GM12878 (cell line): ENCODE measurements around the gene ZNF33B. TPM values are rescaled to one million over a fixed set of nuclear protein-coding genes. Genes with fewer than 3 reads are reported as not detected.

Source experiments
- ATAC-seq: fragments of 200-7000 bp; cut with Tn5 transposase; 3 replicates; pipeline ENCODE4 v1.9.1; 2020; ENCODE audit warnings: mild to moderate bottlenecking, moderate library complexity
- BruUV-seq: library from RNA; stranded (reverse); fragments of 400-500 nt; replicated peaks from 2 replicates; lab custom pipeline; 2021; lab: Mats Ljungman, UMichigan
- CTCF ChIA-PET: fragments of 300-600 bp; sonication (Branson Sonifier 250); formaldehyde crosslinking; extraction: SDS; loops from one replicate; lab custom pipeline; 2021; ENCODE audit warnings: inconsistent platforms; lab: Yijun Ruan, JAX
- POLR2A ChIA-PET: fragments of 350-600 bp; formaldehyde crosslinking; extraction: SDS; loops from one replicate; lab custom pipeline; 2021; ENCODE audit warnings: inconsistent platforms; lab: Charles Lee
- RAD21 ChIA-PET: fragments of 300-600 bp; sonication (Branson Sonifier 250); formaldehyde crosslinking; loops from one replicate; lab custom pipeline; 2023; ENCODE audit warnings: antibody characterized with exemption; ENCODE audit not compliant: unreplicated experiment; lab: Charles Lee
- SMC1A ChIA-PET: fragments of 300-600 bp; sonication (Branson Sonifier 250); formaldehyde crosslinking; loops from one replicate; lab custom pipeline; 2023; ENCODE audit not compliant: unreplicated experiment, uncharacterized antibody; lab: Charles Lee
- DNase-seq: peaks from one replicate; pipeline ENCODE4 v3.0.0-alpha.2; 2011; ENCODE audit warnings: low read depth, low spot score
- FAIRE-seq: peaks from 3 replicates; lab custom pipeline; 2011; peaks lifted over from hg19 to GRCh38; lab: Jason Lieb, UNC
- H2AFZ ChIP-seq: 2 replicates; pipeline ENCODE4 v1.6.0; 2011; ENCODE audit warnings: low read depth, low read length, control low read depth; ENCODE audit not compliant: control insufficient read depth
- H3K27ac ChIP-seq: 2 replicates; pipeline ENCODE4 v1.5.1; 2011; ENCODE audit warnings: control low read depth; ENCODE audit not compliant: control insufficient read depth, insufficient read depth
- H3K27me3 ChIP-seq, 2 experiments: replicated peaks in 1 of 2; 2 replicates each; pipeline versions ENCODE4 v1.6.0 to v1.6.1; 2011; ENCODE audit warnings: low read length in 1 of 2; ENCODE audit not compliant: control insufficient read depth in 2 of 2, insufficient read depth in 2 of 2
- H3K36me3 ChIP-seq, 2 experiments: 2 replicates each; pipeline ENCODE4 v1.5.1; 2011; ENCODE audit warnings: low read length in 1 of 2; ENCODE audit not compliant: control insufficient read depth in 2 of 2, insufficient read depth in 2 of 2
- H3K4me1 ChIP-seq: 2 replicates; pipeline ENCODE4 v1.6.1; 2011; ENCODE audit warnings: mild to moderate bottlenecking, low read length, moderate library complexity, mixed read lengths; ENCODE audit not compliant: control insufficient read depth, insufficient read depth
- H3K4me2 ChIP-seq: 2 replicates; pipeline ENCODE4 v1.6.0; 2011; ENCODE audit warnings: control low read depth; ENCODE audit not compliant: control insufficient read depth, insufficient read depth
- H3K4me3 ChIP-seq: fragments of 200-600 bp; sonication (generic); 2 replicates; pipeline ENCODE4 v1.5.1; 2016
- H3K79me2 ChIP-seq: 2 replicates; pipeline ENCODE4 v1.6.0; 2011; ENCODE audit warnings: low read length; ENCODE audit not compliant: control insufficient read depth, insufficient read depth
- H3K9ac ChIP-seq: 2 replicates; pipeline ENCODE4 v1.8.0; 2011; ENCODE audit warnings: low read length, control low read depth, mixed read lengths; ENCODE audit not compliant: control insufficient read depth, insufficient read depth
- H3K9me3 ChIP-seq: replicated peaks from 3 replicates; pipeline ENCODE4 v1.5.1; 2011; ENCODE audit warnings: mild to moderate bottlenecking, low read length; ENCODE audit not compliant: control insufficient read depth, insufficient read depth
- H4K20me1 ChIP-seq: 2 replicates; pipeline ENCODE4 v1.6.0; 2011; ENCODE audit not compliant: control insufficient read depth, insufficient read depth
- ASH2L ChIP-seq: fragments of 300-600, 200-600 bp; sonication (generic); IDR thresholded peaks from 2 replicates; pipeline ENCODE4 v1.6.1; 2017; ENCODE audit warnings: low read depth, mild to moderate bottlenecking, borderline replicate concordance
- BHLHE40 ChIP-seq, 2 experiments: fragments of 450-650 bp in 1 of 2; IDR thresholded peaks; 2 replicates each; pipeline ENCODE4 v1.6.1; 2011 to 2017; ENCODE audit warnings: low read depth in 2 of 2, borderline replicate concordance in 1 of 2, improper control_type of control experiment in 1 of 2, low read length in 1 of 2, mild to moderate bottlenecking in 1 of 2
- DPF2 ChIP-seq: fragments of 450-650 bp; IDR thresholded peaks from 2 replicates; pipeline ENCODE4 v1.6.1; 2017; ENCODE audit warnings: mild to moderate bottlenecking
- EED ChIP-seq: sonication (generic); IDR thresholded peaks from 2 replicates; pipeline ENCODE4 v1.6.1; 2016; ENCODE audit warnings: antibody characterized with exemption, low read depth
- NFXL1 ChIP-seq: fragments of 450-650 bp; IDR thresholded peaks from 2 replicates; pipeline ENCODE4 v1.6.1; 2017; ENCODE audit warnings: antibody characterized with exemption, mild to moderate bottlenecking, borderline replicate concordance
- SPI1 ChIP-seq: IDR thresholded peaks from 2 replicates; pipeline ENCODE4 v1.6.1; 2011; ENCODE audit warnings: low read depth, mild to moderate bottlenecking, low read length, moderate library complexity, borderline replicate concordance; ENCODE audit not compliant: insufficient read depth
- SRF ChIP-seq, 2 experiments: IDR thresholded peaks; 2 replicates each; pipeline ENCODE4 v1.6.1; 2011; ENCODE audit warnings: low read depth in 2 of 2, low read length in 2 of 2, mild to moderate bottlenecking in 1 of 2, moderate library complexity in 1 of 2
- TCF3 ChIP-seq: IDR thresholded peaks from 2 replicates; pipeline ENCODE4 v1.6.1; 2012; ENCODE audit warnings: low read depth, mild to moderate bottlenecking, low read length, borderline replicate concordance; ENCODE audit not compliant: insufficient read depth
- ZSCAN29 ChIP-seq: fragments of 450-650 bp; IDR thresholded peaks from 2 replicates; pipeline ENCODE4 v1.6.1; 2017; ENCODE audit warnings: mild to moderate bottlenecking, moderate library complexity
- WGBS: methylation state at CpG from one replicate; pipeline ENCODE4 v1.1.6; 2016; ENCODE audit warnings: low lambda C conversion rate; ENCODE audit not compliant: insufficient replicate concordance, insufficient coverage; ENCODE audit errors: missing lambda C conversion rate; 5-methylcytosine and 5-hydroxymethylcytosine counted together
- in situ Hi-C: fragments of 300-500 bp; cut with MboI; formaldehyde crosslinking; loops from 9 replicates; pipeline ENCODE4 v1.14.3; 2018; ENCODE audit warnings: mixed read lengths
- intact Hi-C: fragments of 100-400 bp; cut with micrococcal nuclease; formaldehyde crosslinking; loops from one replicate; pipeline ENCODE4 v1.14.2; 2022; ENCODE audit not compliant: unreplicated experiment
- polyA plus RNA-seq, 11 experiments: library from polyadenylated mRNA; depleted of rRNA in 4 of 11; unstranded in 6 of 11; stranded (reverse) in 5 of 11; fragments of >200 nt; fragmentation: Nextera tagmentation in 4 of 11; fragmentation: Illumina TruSeq in 1 of 11; extraction: Ambion mirVana in 4 of 11; extraction: Trizol in 1 of 11; gene quantifications; 1 replicate in 1 of 11; 2 replicates in 10 of 11; pipeline versions ENCODE4 v1.2.1 to v1.2.3, GENCODE V29; 2011 to 2016; ENCODE audit warnings: inconsistent platforms in 2 of 11, missing spikeins in 2 of 11, low read depth in 1 of 11
- total RNA-seq, 4 experiments: library from RNA; depleted of rRNA in 3 of 4; stranded (reverse); fragments of >200 nt in 3 of 4; fragmentation: Illumina TruSeq in 1 of 4; extraction: Trizol in 1 of 4; gene quantifications; 2 replicates each; pipeline versions ENCODE4 v1.2.1 to v1.2.3, GENCODE V29; 2013 to 2021
- TF ChIP-seq, protein P1 (sequence below): fragments of 450-650 bp; IDR thresholded peaks from 2 replicates; pipeline ENCODE4 v1.6.1; 2018; ENCODE audit warnings: borderline replicate concordance, mild to moderate bottlenecking; ENCODE audit not compliant: partially characterized antibody

ZNF33B gene
- total and polyA plus RNA-seq, 10 of the 15 experiments (the other 5 are each of a cell fraction or from before 2014, with no cell fraction given), result 5.3 to 19.7 (median 9.3) TPM

DNA sequence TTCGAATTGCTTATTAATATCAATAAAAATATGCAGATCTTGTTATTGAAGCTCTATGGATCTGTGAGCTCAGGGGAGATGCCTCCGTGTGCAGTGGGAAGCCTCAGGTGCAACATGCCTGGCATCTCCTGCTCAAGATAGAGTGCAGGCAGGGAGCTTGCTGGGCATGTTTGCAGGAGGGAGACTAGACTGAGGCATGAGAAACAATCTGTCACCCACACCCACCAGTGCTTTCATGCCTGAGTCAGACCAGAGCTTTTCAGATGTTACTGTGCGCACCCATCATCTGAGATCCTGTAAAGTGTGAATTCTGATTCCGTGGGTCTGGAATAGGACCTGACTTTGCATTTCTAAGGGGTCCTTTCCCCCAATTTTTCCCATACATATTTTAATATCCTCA lies 62.0 kb downstream of the ZNF33B start:
- Histone ChIP-seq H3K4me3 (no peak overlapping the region), H3K9me3 (no peaks in the 10 kb centered on the region; the same call in 2 of the 3 replicates), H3K9ac (no peak overlapping the region), H2AFZ (no peak overlapping the region), H3K27me3 (no peaks in the 10 kb centered on the region), H3K4me1 (no peaks in the 10 kb centered on the region), H3K4me2 (no peak overlapping the region), H3K36me3 (no peaks in the 10 kb centered on the region), H3K27ac (no peak overlapping the region), H4K20me1 (no peaks in the 10 kb centered on the region), H3K79me2 (no peaks in the 10 kb centered on the region)
- ChIA-PET RAD21 (no interaction called here), CTCF (no interaction called here), SMC1A (no interaction called here), POLR2A (no interaction called here)
- TF ChIP-seq NFXL1, result no peak
- TF ChIP-seq, protein P1, sequence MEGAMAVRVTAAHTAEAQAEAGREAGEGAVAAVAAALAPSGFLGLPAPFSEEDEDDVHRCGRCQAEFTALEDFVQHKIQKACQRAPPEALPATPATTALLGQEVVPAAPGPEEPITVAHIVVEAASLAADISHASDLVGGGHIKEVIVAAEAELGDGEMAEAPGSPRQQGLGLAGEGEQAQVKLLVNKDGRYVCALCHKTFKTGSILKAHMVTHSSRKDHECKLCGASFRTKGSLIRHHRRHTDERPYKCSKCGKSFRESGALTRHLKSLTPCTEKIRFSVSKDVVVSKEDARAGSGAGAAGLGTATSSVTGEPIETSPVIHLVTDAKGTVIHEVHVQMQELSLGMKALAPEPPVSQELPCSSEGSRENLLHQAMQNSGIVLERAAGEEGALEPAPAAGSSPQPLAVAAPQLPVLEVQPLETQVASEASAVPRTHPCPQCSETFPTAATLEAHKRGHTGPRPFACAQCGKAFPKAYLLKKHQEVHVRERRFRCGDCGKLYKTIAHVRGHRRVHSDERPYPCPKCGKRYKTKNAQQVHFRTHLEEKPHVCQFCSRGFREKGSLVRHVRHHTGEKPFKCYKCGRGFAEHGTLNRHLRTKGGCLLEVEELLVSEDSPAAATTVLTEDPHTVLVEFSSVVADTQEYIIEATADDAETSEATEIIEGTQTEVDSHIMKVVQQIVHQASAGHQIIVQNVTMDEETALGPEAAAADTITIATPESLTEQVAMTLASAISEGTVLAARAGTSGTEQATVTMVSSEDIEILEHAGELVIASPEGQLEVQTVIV, result no peak
- TF ChIP-seq SRF (IDR thresholded peaks at IDR 0.05; ENCODE audit: low read depth in 2 of 2, low read length in 2 of 2), result no peak
- no peak for TF ChIP-seq ZSCAN29
- WGBS, result 69% methylated on average over 4 of the region's 4 CpGs
- ATAC-seq (no peak), FAIRE-seq (no peak), DNase-seq (no peak)
- in situ Hi-C loops (no loop called here), intact Hi-C loops (no loop called here)
- BruUV-seq, result no TSS peak

DNA sequence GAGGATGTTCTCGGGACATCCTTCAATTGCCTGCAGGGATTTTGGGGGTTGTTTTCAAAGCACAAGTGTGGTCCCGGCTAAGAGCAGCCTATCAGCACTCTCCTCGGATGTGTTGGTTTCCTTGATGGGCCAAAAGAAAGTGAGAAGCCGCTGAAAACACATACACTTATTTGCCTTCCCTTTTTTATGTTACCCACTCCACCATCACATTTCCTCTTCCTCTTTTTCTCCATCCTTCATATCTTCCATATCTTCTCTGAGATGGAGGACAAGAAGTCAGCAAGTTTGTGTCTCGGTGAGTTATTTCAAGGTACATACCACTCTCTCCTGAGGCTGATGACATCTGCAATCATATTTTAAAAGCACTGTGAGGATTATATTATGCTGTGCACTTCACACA lies 64.0 kb downstream of the ZNF33B start:
- ChIA-PET RAD21 (no interaction called here), CTCF (no interaction called here), SMC1A (no interaction called here), POLR2A (no interaction called here)
- Histone ChIP-seq H3K27me3 (no peaks in the 10 kb centered on the region), H3K9ac (no peak overlapping the region), H3K27ac (no peak overlapping the region), H3K4me3 (no peak overlapping the region), H4K20me1 (no peaks in the 10 kb centered on the region), H3K4me2 (no peak overlapping the region), H2AFZ (no peak overlapping the region), H3K4me1 (no peaks in the 10 kb centered on the region), H3K9me3 (no peaks in the 10 kb centered on the region; the same call in 2 of the 3 replicates), H3K79me2 (no peaks in the 10 kb centered on the region), H3K36me3 (no peaks in the 10 kb centered on the region)
- BruUV-seq, result no TSS peak
- WGBS, result 29% methylated on average over 5 of the region's 5 CpGs
- ATAC-seq (no peak), FAIRE-seq (no peak), DNase-seq (no peak)
- no peak for TF ChIP-seq TCF3
- no peak for TF ChIP-seq ASH2L
- TF ChIP-seq SPI1, result 0 out of 2 replicates have a peak, but pooled peaks have one; percentile 28
- TF ChIP-seq EED, result no peak
- TF ChIP-seq BHLHE40 (IDR thresholded peaks at IDR 0.05; ENCODE audit: borderline replicate concordance in 1 of 2, low read depth in 2 of 2, low read length in 1 of 2), result no peak
- TF ChIP-seq DPF2, result no peak
- intact Hi-C loops, result no loop called here
- in situ Hi-C loops, result no loop called here
